HepG2 (cell line): Measurements from ENCODE around the gene SHMT1. TPM values are rescaled to one million over a fixed set of nuclear protein-coding genes. Genes with fewer than 3 reads are reported as not detected.

Experiments
- AHR ChIP-seq: IDR thresholded peaks from 2 replicates; pipeline ENCODE4 v1.6.1; 2018; ENCODE audit warnings: missing genetic modification reagents, missing compliant biosample characterization
- ATRX ChIP-seq: sonication (generic); formaldehyde crosslinking; IDR thresholded peaks from 2 replicates; pipeline ENCODE4 v1.4.0; 2020; ENCODE audit warnings: missing genetic modification reagents, borderline replicate concordance
- CBFB ChIP-seq: sonication (generic); formaldehyde crosslinking; IDR thresholded peaks from 2 replicates; pipeline ENCODE4 v1.4.0; 2020; ENCODE audit warnings: missing genetic modification reagents
- DNMT3B ChIP-seq: conservative IDR thresholded peaks from 2 replicates; pipeline ENCODE4 v1.6.1; 2016; ENCODE audit warnings: missing biosample characterization, control low read depth
- GMEB1 ChIP-seq: sonication (generic); formaldehyde crosslinking; IDR thresholded peaks from 2 replicates; pipeline ENCODE4 v1.5.1; 2020; ENCODE audit warnings: missing genetic modification reagents, mild to moderate bottlenecking, borderline replicate concordance
- HOXA3 ChIP-seq: sonication (generic); formaldehyde crosslinking; IDR thresholded peaks from 2 replicates; pipeline ENCODE4 v1.5.0; 2020; ENCODE audit warnings: missing genetic modification reagents
- RNF219 ChIP-seq: sonication (generic); formaldehyde crosslinking; IDR thresholded peaks from 2 replicates; pipeline ENCODE4 v1.5.0; 2020; ENCODE audit warnings: mild to moderate bottlenecking, missing genetic modification reagents
- U2AF1 ChIP-seq: fragments of 200-400 bp; formaldehyde crosslinking; optimal IDR thresholded peaks from 2 replicates; pipeline ENCODE3; 2017; ENCODE audit warnings: mild to moderate bottlenecking, low read depth, low read length
- ZNF34 ChIP-seq: sonication (generic); formaldehyde crosslinking; IDR thresholded peaks from 2 replicates; pipeline ENCODE4 v1.4.0; 2020; ENCODE audit warnings: mild to moderate bottlenecking, missing genetic modification reagents, borderline replicate concordance
- ZNF557 ChIP-seq: sonication (generic); formaldehyde crosslinking; IDR thresholded peaks from 2 replicates; pipeline ENCODE4 v1.4.0; 2020; ENCODE audit warnings: missing genetic modification reagents
- ZNF564 ChIP-seq: sonication (generic); formaldehyde crosslinking; IDR thresholded peaks from 2 replicates; pipeline ENCODE4 v1.8.1; 2023; ENCODE audit warnings: mild to moderate bottlenecking, missing genetic modification reagents
- ZNF614 ChIP-seq: IDR thresholded peaks from 2 replicates; pipeline ENCODE4 v1.6.1; 2018; ENCODE audit warnings: missing biosample characterization, missing genetic modification reagents, inconsistent platforms, borderline replicate concordance
- ZNF891 ChIP-seq: sonication (generic); formaldehyde crosslinking; IDR thresholded peaks from 2 replicates; pipeline ENCODE4 v1.5.0; 2020; ENCODE audit warnings: mild to moderate bottlenecking, missing genetic modification reagents
- ZSCAN12 ChIP-seq: sonication (generic); formaldehyde crosslinking; IDR thresholded peaks from 2 replicates; pipeline ENCODE4 v1.9.0; 2021; ENCODE audit warnings: mild to moderate bottlenecking, missing genetic modification reagents
- ZSCAN21 ChIP-seq: sonication (generic); formaldehyde crosslinking; IDR thresholded peaks from 2 replicates; pipeline ENCODE4 v1.8.0; 2022; ENCODE audit warnings: mild to moderate bottlenecking, missing genetic modification reagents, moderate library complexity, borderline replicate concordance
- polyA plus RNA-seq, 8 experiments: library from polyadenylated mRNA; depleted of rRNA in 3 of 8; stranded (reverse) in 7 of 8; unstranded in 1 of 8; fragments of >200 nt; fragmentation: Illumina TruSeq in 4 of 8; extraction: Trizol in 4 of 8; gene quantifications; 2 replicates each; pipeline versions ENCODE4 v1.2.1 to v1.2.3, GENCODE V29; 2011 to 2016; ENCODE audit warnings: low read depth in 4 of 8, missing spikeins in 1 of 8, mixed read lengths in 1 of 8; ENCODE audit not compliant: insufficient read depth in 1 of 8
- total RNA-seq, 5 experiments: library from RNA; depleted of rRNA; stranded (reverse); fragments of >200 nt; fragmentation: Illumina TruSeq; extraction: Trizol; gene quantifications; 2 replicates each; pipeline ENCODE4 v1.2.3, GENCODE V29; 2016; ENCODE audit warnings: low read depth in 1 of 5
- TF ChIP-seq, protein P1 (sequence below): sonication (generic); formaldehyde crosslinking; IDR thresholded peaks from 2 replicates; pipeline ENCODE4 v1.9.0; 2022; ENCODE audit warnings: missing genetic modification reagents, mild to moderate bottlenecking, borderline replicate concordance
- TF ChIP-seq, protein P2 (sequence below): sonication (generic); formaldehyde crosslinking; IDR thresholded peaks from 2 replicates; pipeline ENCODE4 v1.5.0; 2020; ENCODE audit warnings: mild to moderate bottlenecking, missing genetic modification reagents, moderate library complexity
- TF ChIP-seq, protein P3 (sequence below): sonication (generic); formaldehyde crosslinking; IDR thresholded peaks from 2 replicates; pipeline ENCODE4 v1.5.0; 2020; ENCODE audit warnings: missing genetic modification reagents
- TF ChIP-seq, protein P4 (sequence below): sonication (generic); formaldehyde crosslinking; IDR thresholded peaks from 2 replicates; pipeline ENCODE4 v1.4.0; 2020; ENCODE audit warnings: missing genetic modification reagents

Gene SHMT1
- total and polyA plus RNA-seq, 2 of the 13 experiments (the other 11 are each of a cell fraction or from before 2014, with no cell fraction given): 21.3 to 48.8 TPM

GRCh38 chr17:18314731-18315561 is 48.4 kb downstream of the SHMT1 start, which contains the start of the genes SMCR8 and TOP3A (continued):
- TF ChIP-seq ZNF34 (CRISPR knock-in tag) (no peak), CBFB (no peak), HOXA3 (CRISPR knock-in tag) (peak; percentile 78), ZNF564 (peak; percentile 79; the same call in 1 of the 2 replicates), DNMT3B (CRISPR knock-in tag) (0 out of 2 replicates have a peak, but pooled peaks have one; percentile 28), ZSCAN12 (CRISPR knock-in tag) (no peak), ZSCAN21 (CRISPR knock-in tag) (no peak), AHR (CRISPR knock-in tag) (no peak), GMEB1 (CRISPR knock-in tag) (peak; percentile 87), RNF219 (no peak), ATRX (no peak), ZNF614 (CRISPR knock-in tag) (0 out of 2 replicates have a peak, but pooled peaks have one; percentile 54), U2AF1 (no peak), ZNF891 (CRISPR knock-in tag) (peak; percentile 72), ZNF557 (CRISPR knock-in tag) (no peak)
- TF ChIP-seq, protein P1, sequence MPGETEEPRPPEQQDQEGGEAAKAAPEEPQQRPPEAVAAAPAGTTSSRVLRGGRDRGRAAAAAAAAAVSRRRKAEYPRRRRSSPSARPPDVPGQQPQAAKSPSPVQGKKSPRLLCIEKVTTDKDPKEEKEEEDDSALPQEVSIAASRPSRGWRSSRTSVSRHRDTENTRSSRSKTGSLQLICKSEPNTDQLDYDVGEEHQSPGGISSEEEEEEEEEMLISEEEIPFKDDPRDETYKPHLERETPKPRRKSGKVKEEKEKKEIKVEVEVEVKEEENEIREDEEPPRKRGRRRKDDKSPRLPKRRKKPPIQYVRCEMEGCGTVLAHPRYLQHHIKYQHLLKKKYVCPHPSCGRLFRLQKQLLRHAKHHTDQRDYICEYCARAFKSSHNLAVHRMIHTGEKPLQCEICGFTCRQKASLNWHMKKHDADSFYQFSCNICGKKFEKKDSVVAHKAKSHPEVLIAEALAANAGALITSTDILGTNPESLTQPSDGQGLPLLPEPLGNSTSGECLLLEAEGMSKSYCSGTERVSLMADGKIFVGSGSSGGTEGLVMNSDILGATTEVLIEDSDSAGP (CRISPR knock-in tag): peak; percentile 88
- TF ChIP-seq, protein P2, sequence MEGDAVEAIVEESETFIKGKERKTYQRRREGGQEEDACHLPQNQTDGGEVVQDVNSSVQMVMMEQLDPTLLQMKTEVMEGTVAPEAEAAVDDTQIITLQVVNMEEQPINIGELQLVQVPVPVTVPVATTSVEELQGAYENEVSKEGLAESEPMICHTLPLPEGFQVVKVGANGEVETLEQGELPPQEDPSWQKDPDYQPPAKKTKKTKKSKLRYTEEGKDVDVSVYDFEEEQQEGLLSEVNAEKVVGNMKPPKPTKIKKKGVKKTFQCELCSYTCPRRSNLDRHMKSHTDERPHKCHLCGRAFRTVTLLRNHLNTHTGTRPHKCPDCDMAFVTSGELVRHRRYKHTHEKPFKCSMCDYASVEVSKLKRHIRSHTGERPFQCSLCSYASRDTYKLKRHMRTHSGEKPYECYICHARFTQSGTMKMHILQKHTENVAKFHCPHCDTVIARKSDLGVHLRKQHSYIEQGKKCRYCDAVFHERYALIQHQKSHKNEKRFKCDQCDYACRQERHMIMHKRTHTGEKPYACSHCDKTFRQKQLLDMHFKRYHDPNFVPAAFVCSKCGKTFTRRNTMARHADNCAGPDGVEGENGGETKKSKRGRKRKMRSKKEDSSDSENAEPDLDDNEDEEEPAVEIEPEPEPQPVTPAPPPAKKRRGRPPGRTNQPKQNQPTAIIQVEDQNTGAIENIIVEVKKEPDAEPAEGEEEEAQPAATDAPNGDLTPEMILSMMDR: no peak
- TF ChIP-seq, protein P3, sequence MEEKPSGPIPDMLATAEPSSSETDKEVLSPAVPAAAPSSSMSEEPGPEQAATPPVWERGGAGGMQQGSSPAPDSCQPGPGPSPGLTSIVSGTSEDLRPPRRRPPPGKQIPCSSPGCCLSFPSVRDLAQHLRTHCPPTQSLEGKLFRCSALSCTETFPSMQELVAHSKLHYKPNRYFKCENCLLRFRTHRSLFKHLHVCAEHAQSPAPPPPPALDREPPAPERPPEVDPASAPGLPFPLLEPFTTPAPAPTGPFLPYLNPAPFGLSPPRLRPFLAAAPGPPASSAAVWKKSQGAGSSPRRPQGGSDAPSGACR (CRISPR knock-in tag): no peak
- TF ChIP-seq, protein P4, sequence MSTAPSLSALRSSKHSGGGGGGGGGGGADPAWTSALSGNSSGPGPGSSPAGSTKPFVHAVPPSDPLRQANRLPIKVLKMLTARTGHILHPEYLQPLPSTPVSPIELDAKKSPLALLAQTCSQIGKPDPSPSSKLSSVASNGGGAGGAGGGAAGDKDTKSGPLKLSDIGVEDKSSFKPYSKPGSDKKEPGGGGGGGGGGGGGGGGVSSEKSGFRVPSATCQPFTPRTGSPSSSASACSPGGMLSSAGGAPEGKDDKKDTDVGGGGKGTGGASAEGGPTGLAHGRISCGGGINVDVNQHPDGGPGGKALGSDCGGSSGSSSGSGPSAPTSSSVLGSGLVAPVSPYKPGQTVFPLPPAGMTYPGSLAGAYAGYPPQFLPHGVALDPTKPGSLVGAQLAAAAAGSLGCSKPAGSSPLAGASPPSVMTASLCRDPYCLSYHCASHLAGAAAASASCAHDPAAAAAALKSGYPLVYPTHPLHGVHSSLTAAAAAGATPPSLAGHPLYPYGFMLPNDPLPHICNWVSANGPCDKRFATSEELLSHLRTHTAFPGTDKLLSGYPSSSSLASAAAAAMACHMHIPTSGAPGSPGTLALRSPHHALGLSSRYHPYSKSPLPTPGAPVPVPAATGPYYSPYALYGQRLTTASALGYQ (CRISPR knock-in tag): no peak
